HG03045 (cell line): ENCODE data around the gene HDLBP.
"Not testable (repeated sequence)": the region's sequence is repeated elsewhere in the genome, so short reads cannot be mapped to it uniquely, and the experiment has no call there.

Source experiments
- ATAC-seq: cut with Tn5 transposase; IDR thresholded peaks from one replicate; pipeline ENCODE4 v1.9.1; 2021; ENCODE audit warnings: mild to moderate bottlenecking, moderate library complexity; ENCODE audit not compliant: unreplicated experiment

Gene HDLBP

DNA sequence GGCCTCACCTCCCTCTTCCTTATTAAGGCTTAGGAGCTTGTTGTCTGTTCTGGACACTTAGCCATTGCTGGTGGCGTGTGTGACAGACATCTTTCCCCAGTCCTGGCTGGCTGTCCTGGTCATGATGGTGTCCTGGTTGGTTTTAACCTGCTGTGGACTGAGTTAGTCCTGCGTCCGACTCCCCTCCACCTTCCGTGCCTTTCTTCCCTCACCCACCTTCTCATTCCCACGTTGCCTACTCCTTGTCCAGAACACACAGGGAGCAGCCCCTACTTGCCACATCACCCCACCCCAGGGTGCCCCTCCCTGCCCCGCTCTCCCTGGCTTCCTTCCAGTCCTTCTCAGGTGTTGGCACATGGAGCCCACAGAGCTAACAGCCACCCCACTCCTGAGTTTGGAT lies 117.5 kb downstream of the HDLBP start:
- ATAC-seq = no peak

DNA sequence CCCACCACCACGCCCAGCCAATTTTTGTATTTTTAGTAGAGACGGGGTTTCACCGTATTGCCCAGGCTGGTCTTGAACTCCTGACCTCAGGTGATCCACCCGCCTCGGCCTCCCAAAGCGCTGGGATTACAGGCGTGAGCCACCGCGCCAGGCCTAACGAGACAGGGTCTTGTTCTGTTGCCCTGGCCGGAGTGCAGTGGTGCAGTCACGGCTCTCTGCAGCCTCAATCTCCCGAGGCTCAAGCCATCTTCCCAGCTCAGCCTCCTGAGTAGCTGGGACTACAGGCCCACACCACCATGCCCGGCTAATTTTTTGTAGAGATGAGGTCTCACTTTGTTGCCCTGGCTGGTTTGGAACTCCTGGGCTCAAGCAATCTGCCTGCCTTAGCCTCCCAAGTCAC lies 118.2 kb downstream of the HDLBP start:
- not testable (repeated sequence) for ATAC-seq

DNA sequence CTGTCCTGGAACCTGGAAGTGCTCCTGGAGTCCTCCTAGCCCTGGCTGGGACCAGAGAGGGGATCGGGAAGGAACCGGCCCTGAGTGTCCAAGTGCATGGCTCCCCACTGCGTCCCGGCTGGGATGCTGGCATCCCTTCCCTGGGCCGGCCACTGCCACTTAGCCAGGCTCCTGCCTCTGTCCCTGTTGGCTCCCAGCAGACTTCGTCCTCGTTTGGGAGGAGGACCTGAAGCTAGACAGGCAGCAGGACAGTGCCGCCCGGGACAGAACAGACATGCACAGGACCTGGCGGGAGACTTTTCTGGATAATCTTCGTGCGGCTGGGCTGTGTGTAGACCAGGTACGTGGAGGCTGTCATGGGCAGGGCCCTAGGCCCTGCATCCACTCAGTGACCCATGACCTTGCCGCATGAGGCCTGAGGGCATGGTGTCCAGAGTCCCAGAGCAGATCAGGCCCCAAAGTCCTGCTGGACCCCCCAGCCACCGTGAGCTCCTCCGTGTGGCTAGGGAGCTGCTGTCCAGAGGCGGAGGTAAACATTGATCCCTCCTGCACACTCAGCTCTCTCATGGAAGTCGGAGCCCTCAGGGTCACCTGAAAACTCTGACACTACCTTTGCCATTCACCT lies 119.9 kb downstream of the HDLBP start:
- no peak for ATAC-seq

- no peak for ATAC-seq
Measured at GRCh38 chr2:241194811-241195210, 120.7 kb downstream of the HDLBP start.

- ATAC-seq = no peak
Measured at GRCh38 chr2:241193271-241193670, 122.2 kb downstream of the HDLBP start.

DNA sequence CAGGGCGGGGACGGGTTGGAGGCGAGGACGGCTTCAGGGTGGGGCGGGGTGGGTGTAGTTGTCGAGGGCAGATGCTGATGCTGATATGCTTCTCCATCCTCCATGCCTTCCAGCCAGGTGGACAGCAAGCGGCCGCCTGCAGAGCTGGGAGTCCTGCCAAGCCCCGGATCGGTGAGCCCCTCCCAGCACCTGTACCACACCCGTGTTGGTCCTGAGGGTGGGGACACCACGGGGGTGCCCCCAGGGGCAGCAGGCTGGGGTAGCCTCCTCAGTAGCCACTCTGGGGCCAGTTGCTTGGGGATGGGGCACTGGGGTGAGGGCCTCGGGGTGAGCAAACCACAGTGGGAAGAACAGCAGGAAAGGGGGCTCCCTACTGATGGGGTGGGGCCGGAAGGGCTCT lies 124.4 kb downstream of the HDLBP start:
- no peak for ATAC-seq

DNA sequence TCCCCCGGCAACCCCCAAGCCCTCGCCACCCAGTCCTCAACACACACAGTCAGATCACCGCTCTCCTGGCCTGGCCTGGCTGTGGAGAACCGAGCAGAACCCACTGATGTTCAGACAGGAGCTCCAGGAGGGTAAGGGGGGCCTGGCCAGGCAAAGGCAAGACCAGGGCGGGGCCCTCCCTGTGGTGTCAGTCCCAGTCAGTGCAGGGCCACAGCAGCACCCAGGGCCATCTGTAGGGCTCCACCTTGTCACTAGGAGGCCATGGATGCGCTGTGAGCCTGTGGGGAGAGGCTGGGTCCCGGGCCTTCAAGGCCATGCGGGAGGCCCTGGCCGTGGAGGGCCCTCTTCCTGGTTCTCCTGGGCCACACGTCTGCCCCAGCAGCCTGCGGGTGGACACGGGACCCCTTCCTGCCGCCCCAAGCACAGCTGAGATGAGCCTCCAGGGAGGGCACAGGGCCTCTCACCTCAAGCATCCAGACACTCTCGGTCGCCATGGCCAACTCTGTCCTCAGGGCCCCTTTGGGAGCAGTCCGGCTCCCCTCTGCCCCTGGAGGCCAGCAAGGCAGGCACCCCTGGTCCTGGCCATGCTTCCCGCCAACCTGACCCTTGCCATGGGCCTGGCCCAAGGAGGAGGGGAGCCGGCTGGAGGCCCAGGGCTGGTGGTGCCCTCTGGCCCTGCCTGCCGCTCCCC lies 125.0 kb downstream of the HDLBP start:
- ATAC-seq = no peak

- no peak for ATAC-seq
Measured at GRCh38 chr2:241189856-241190201, 125.6 kb downstream of the HDLBP start.

- no peak for ATAC-seq
Measured at GRCh38 chr2:241189093-241189855, 126.2 kb downstream of the HDLBP start.

DNA sequence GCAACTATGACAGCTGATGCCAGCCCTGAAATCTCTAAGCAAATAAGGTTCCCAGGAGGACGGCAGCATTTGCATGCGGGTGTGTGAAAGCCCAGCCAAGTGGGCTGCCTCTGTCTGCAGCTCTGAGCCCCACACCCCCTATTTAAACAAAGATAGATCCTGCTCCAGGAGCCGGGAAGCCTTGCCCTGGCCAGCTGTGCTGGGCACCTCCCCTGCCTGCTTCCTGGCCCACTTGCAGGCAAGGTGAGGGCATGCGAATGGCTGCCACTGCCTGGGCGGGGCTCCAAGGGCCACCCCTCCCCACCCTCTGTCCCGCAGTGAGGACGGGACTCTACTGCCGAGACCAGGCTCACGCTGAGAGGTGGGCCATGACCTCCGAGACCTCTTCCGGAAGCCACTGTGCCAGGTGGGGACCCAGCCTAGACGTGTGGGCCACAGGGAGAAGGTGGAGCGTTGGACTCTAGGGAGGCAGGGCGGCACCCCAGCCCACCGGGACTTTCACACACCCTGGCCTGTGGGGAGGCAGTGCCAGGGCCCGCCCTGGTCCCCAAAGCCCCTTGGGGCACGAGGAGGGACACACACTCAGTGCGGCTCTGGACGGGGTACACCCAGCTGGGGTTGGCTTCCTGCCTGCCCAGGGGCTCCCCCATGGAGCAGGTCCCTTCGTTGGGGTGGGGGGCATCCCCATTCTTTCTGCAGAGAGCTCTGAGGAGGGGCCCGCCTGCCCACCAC lies 126.9 kb downstream of the HDLBP start, which contains the start of gene ANO7:
ANO7 (plus strand) TSS at position 317 of the 732 bp plus-strand sequence. CDS start 1,387 bp downstream, outside the sequence.
- ATAC-seq = no peak

- no peak for ATAC-seq
Measured at GRCh38 chr2:241187918-241188234, 127.6 kb downstream of the HDLBP start.

DNA sequence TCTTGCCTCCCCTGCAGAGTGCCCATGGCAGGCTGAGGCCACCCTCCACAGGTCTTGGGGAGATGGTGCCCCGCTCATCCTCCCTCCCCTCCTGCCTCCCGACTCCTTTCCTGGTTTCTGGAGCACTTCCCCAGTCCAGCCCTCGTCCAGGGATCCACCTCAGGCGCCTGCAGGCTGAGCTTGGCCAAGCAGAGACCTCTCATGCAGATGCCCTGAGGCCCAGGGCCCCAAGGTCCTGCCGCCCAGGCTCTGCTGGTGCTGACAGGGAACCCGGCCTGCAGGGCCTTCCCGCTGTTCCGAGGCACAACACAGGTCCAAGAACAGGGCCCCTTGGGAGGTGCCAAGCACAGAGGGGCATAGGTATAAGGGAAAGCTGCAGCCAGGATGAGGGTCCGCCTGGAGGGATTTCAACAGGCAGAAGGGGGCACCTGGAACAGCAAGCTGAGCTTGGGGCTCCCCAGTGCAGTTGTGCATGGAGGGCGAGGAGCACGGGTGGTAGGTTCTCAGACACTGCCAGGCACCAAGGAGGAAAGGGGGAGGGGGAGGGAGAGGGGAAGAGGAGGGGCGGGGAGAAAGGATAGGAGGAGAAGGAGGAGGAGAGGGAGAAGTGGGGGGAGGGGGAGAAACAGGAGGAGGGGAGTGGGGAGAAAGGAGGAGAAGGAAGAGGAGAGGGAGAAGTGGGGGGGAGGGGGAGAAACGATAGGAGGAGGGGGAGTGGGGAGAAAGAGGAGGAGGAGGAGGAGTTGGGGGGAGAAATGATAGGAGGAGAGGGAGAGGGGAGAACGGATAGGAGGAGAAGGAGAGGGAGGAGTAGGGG lies 128.2 kb downstream of the HDLBP start:
- no peak for ATAC-seq

GRCh38 chr2:241185961-241186360 lies 129.5 kb downstream of the HDLBP start:
- no peak for ATAC-seq

DNA sequence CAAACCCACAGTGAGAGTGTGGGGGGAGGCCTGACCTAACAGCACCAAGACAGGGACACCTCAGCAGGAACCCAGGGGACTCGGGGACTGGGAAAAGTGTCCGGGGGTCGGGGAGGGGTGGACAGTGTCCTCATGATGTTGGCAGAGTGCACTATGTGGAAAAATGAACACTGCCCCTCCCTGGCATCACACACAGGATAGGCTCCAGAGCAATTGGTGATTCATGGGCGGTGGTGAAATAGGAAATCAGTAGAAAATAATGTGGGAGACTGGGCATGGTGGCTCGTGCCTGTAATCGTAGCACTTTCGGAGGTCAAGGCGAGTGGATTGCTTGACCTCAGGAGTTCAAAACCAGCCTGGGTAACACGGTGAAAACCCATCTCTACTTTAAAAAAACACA lies 130.6 kb downstream of the HDLBP start:
- ATAC-seq = no peak

GRCh38 chr2:241183221-241183620 lies 132.3 kb downstream of the HDLBP start:
- ATAC-seq = no peak

- no peak for ATAC-seq
Measured at GRCh38 chr2:241182531-241183133, 132.8 kb downstream of the HDLBP start.

DNA sequence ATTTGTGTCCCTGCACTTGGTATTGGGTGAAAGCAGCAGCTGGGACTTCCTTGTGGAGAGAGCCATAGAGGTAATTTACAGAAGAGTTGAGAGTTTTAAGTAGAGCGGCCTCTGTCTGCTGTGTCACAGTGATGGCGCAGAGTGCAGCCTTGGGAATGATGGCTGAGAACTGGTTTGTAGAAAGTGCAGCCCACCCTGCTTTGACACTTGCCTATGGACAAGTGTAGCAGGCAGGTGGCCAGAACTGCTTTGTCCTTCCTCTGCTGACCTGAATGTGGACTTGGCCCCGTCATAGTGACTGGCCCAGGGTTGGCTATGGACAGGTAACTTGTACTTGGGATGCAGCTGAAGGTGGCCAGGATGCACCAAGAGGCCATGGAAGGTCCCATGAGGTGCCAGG lies 133.3 kb downstream of the HDLBP start:
- ATAC-seq = no peak

DNA sequence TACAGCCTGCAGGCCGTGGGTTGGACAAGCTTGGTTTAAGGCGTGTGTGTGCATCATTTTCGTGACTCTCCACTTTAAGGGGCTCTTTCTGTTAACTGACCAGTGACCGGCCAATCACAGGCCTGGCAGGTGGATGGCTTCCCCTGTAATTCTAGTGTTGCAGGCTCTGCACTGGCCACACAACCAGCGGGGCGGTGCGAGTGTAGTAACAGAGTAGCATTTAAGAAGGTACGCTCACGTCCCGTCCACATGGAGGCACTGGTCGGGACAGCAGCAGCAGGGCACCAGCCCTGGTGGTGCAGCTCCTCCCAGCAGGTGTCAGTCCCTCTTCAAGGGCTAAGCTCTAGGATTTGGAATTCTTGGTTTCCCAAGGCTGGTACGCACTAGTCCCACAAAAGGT lies 135.0 kb downstream of the HDLBP start:
- ATAC-seq = no peak

DNA sequence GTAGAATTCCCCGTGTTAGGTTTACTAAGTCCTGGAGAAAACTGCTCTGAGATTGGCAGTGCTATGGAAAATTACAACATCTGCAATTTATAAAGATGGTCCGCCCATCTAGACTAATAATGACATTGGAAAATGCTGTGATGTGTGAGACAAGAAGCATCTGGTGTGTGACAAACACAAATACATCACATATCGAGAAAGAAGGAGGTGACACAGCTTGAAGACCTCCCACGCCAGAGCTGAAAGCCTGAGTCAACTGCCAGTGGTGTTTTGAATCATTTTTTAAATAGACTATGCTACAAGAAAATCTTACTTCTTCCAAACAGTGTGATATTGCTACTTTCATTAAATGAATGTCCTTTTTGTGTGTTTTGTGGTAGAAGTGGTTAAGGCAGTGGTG lies 135.6 kb downstream of the HDLBP start:
- no peak for ATAC-seq

DNA sequence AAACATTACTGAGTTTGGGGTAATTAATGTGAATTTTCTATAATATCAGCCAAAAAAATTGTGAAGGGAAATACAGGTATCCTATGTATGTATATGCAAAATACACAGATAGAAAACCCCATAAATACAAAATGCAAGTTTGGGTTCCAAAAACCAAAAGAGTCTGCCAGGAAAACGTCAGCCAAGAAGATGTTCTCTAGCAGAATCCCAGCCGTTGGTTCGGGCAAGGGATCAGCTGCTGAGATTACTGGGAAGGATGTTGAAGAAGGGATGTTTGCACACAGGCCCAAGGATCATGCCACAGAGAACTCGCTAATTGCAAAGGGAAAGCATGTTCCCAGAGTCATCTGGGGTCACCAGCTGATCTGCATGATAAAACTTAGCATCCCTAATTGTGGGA lies 136.5 kb downstream of the HDLBP start:
- no peak for ATAC-seq
